Chondrocyte (in vitro differentiated cells): ENCODE results near the gene NCAM1. TPM values are rescaled to one million over a fixed set of nuclear protein-coding genes. Genes with fewer than 3 reads are reported as not detected.
A peak's percentile ranks its signal among the peaks of the same experiment; 100 is the strongest.

Experiments used
- DNase-seq: peaks from one replicate; pipeline ENCODE4 v3.0.0; 2021; ENCODE audit warnings: mixed read lengths, low spot score
- H3K27ac Mint-ChIP-seq: one replicate; pipeline ENCODE4 v1.8.0; 2021; ENCODE audit warnings: mild to moderate bottlenecking, moderate library complexity, mixed read lengths; ENCODE audit not compliant: unreplicated experiment
- H3K27me3 Mint-ChIP-seq: 2 replicates; pipeline ENCODE4 v1.8.0; 2021; ENCODE audit warnings: low read depth, mixed read lengths
- H3K36me3 Mint-ChIP-seq: 2 replicates; pipeline ENCODE4 v1.8.0; 2021; ENCODE audit warnings: low read depth, mixed read lengths
- H3K4me1 Mint-ChIP-seq: 2 replicates; pipeline ENCODE4 v1.8.0; 2021; ENCODE audit warnings: low read depth, mild to moderate bottlenecking, mixed read lengths
- H3K4me3 Mint-ChIP-seq: one replicate; pipeline ENCODE4 v1.8.0; 2021; ENCODE audit warnings: mild to moderate bottlenecking, moderate library complexity, mixed read lengths; ENCODE audit not compliant: unreplicated experiment
- H3K9me3 Mint-ChIP-seq: 2 replicates; pipeline ENCODE4 v1.8.0; 2021; ENCODE audit warnings: low read depth, mixed read lengths
- total RNA-seq: library from RNA; stranded (reverse); gene quantifications from 3 replicates; pipeline ENCODE4 v1.2.1, GENCODE V29; 2021
- TF ChIP-seq, protein P1 (sequence below): fragments of 200-600 bp; sonication (generic); IDR thresholded peaks from 2 replicates; pipeline ENCODE4 v1.5.0; 2021; ENCODE audit warnings: antibody characterized with exemption, mild to moderate bottlenecking, moderate library complexity

NCAM1 gene
- total RNA-seq, 1 donor from 2014 or later: 3.9 TPM

DNA sequence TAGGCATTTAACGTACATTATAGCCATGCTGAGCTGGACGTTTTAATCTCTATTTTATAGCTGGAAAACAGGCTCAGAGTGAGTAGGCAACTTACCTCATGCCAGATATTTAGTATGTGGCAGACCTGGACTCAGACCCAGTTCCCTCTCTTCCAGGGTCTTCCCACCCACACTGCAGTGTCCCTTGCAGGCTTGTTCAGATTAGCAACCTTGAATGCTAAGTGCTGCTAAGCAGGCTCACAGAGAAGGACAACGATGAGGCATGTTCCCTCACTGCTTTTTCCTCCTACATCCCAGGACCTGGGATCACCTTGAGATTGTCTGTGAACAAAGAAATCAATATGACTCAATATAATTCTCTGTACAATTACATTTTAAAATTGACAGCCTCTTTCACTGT lies 65.6 kb downstream of the NCAM1 start:
- H3K4me1 Mint-ChIP-seq: peaks cover 3% of the 10 kb centered on the region
- H3K27me3 Mint-ChIP-seq: no peaks in the 10 kb centered on the region
- no peaks in the 10 kb centered on the region for H3K9me3 Mint-ChIP-seq
- no peak for DNase-seq
- H3K4me3 Mint-ChIP-seq: no peak overlapping the region
- TF ChIP-seq, protein P1, sequence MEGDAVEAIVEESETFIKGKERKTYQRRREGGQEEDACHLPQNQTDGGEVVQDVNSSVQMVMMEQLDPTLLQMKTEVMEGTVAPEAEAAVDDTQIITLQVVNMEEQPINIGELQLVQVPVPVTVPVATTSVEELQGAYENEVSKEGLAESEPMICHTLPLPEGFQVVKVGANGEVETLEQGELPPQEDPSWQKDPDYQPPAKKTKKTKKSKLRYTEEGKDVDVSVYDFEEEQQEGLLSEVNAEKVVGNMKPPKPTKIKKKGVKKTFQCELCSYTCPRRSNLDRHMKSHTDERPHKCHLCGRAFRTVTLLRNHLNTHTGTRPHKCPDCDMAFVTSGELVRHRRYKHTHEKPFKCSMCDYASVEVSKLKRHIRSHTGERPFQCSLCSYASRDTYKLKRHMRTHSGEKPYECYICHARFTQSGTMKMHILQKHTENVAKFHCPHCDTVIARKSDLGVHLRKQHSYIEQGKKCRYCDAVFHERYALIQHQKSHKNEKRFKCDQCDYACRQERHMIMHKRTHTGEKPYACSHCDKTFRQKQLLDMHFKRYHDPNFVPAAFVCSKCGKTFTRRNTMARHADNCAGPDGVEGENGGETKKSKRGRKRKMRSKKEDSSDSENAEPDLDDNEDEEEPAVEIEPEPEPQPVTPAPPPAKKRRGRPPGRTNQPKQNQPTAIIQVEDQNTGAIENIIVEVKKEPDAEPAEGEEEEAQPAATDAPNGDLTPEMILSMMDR: no peak
- no peaks in the 10 kb centered on the region for H3K36me3 Mint-ChIP-seq
- no peak overlapping the region for H3K27ac Mint-ChIP-seq

DNA sequence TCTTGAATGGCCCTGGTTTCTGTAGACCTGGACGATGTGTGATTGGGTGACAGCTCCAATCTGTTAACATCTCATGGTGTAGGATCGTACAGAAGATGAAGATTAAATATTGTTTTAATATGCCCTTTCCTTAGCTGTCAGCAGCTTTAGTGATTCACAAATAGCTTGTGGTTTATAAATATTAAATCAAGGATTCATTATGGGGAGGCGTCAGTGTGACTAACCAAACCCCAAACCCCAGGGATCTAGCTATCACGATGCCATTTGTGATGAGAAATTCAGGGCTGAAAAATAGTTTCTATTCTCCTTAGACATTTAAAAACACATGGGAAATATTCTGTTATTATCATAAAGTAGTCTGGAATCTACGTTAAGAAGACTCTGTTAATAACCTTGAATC lies 73.4 kb downstream of the NCAM1 start:
- H3K9me3 Mint-ChIP-seq: no peaks in the 10 kb centered on the region
- H3K4me1 Mint-ChIP-seq: peaks cover 11% of the 10 kb centered on the region
- no peaks in the 10 kb centered on the region for H3K36me3 Mint-ChIP-seq
- no peak for DNase-seq
- no peak overlapping the region for H3K4me3 Mint-ChIP-seq
- H3K27me3 Mint-ChIP-seq: no peaks in the 10 kb centered on the region
- TF ChIP-seq, protein P1: no peak
- peak overlapping the region; percentile 43 for H3K27ac Mint-ChIP-seq

DNA sequence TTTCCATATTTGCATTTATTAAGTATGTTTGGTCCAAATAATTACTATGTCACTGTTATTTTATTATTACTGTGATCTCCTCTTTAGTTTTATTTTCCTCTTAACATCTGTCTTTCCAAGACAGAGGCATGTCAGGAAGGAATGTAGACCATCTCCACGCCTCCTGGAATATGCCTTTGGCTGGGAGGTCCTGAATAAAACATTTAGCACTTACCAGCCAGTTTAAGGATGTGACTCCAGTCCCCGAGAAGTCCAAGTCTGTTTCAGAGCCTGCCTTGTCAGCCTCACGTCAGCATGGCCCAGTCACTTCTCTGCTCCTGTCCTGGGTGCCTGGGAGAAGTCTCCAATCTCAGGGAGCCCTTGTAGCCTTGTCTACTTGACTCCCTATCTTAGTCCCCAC lies 74.5 kb downstream of the NCAM1 start:
- peaks cover 11% of the 10 kb centered on the region for H3K4me1 Mint-ChIP-seq
- H3K27ac Mint-ChIP-seq: no peak overlapping the region
- H3K36me3 Mint-ChIP-seq: no peaks in the 10 kb centered on the region
- no peaks in the 10 kb centered on the region for H3K27me3 Mint-ChIP-seq
- TF ChIP-seq, protein P1: no peak
- no peak for DNase-seq
- H3K4me3 Mint-ChIP-seq: no peak overlapping the region
- H3K9me3 Mint-ChIP-seq: no peaks in the 10 kb centered on the region

DNA sequence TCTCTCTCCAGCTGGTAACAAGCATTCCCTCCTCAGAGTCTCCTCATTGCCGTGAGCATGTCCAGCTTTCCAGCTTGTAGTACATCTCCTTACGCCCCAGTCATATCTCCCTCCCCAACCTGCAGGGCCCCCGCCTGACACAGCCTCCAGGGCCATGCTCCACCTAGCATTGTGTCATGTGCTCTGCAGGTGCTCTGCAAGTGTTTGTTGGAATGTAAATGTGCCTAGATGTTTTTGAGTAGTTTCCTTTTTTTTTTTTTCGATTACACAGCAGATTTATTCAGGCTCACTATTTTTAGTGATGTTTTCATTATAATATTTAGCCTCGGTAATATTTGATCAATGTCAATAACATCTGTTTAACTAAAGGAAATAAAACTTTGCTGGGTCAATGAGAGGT lies 82.5 kb downstream of the NCAM1 start:
- Mint-ChIP-seq H3K27ac (no peak overlapping the region), H3K9me3 (no peaks in the 10 kb centered on the region), H3K4me3 (no peak overlapping the region), H3K4me1 (no peaks in the 10 kb centered on the region), H3K27me3 (peaks cover 2% of the 10 kb centered on the region), H3K36me3 (no peaks in the 10 kb centered on the region)
- TF ChIP-seq, protein P1: no peak
- DNase-seq: no peak

DNA sequence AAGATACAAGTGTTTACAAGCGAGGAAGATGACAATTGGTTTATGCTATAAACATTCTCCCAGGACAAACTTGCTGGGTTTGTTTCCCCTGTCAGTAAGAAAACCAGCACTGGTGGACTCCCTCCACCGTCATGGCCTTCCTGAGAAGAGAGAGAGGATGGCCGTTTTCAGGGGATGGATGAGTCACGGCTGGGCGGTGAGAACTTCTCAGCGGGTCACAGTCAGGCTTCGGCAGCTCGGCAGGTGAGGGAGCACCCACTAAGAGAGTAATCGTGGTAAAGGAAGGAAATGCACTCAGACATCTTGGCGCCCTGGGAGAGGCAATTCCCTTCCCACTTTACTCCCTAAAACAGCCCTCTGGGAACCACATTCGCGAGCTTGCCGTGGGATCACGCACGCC lies 83.9 kb downstream of the NCAM1 start:
- Mint-ChIP-seq H3K36me3 (no peaks in the 10 kb centered on the region), H3K9me3 (no peaks in the 10 kb centered on the region), H3K27me3 (peaks cover 2% of the 10 kb centered on the region), H3K4me1 (peaks cover 2% of the 10 kb centered on the region), H3K4me3 (no peak overlapping the region), H3K27ac (no peak overlapping the region)
- no peak for DNase-seq
- TF ChIP-seq, protein P1: no peak
